GM21786 (cell line): ENCODE data around the gene HIP1R.
"Not testable (repeated sequence)": the region's sequence is repeated elsewhere in the genome, so short reads cannot be mapped to it uniquely, and the experiment has no call there.

Source experiments
- ATAC-seq: cut with Tn5 transposase; IDR thresholded peaks from one replicate; pipeline ENCODE4 v1.9.1; 2021; ENCODE audit not compliant: unreplicated experiment

HIP1R gene

DNA sequence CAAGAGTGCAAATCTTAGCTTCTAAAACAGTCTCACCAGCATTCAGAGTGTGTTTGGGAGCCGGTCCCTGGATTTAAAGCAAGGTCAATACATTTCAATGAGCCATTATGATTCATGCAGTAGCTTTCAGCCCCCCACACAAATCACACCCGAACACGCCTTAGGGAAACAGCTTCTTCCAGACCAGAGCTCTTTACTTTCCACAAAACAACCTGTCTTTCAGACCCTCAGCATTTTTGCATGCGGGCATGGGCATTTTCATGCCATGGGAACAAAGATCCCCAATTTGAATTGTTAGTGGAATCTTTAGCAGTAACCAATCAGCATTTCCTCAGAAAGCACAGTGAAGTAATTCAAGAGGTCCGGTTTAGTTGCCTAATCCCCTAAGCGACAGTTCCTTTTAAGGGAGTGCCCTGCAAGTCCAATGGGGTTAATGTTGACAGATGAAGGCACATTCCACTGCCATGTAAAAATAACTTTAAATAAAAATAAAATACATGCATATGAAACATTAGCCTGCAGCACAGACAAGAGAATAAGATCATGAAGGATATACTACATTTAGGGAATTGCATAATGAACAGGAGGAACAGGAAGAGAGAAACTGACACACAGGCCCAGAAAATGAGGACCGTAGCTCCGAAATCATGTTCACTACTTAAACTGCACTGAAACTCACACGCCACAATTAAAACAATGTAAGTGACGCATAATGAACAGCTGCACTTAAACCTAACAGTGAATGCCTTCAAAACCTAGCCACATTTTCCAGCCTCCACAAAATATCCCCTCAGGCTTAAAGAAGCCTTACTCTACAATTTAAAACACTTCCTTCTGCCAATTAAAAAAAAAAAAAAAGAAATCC is 56.6 kb downstream of the HIP1R start:
- ATAC-seq, result no peak

DNA sequence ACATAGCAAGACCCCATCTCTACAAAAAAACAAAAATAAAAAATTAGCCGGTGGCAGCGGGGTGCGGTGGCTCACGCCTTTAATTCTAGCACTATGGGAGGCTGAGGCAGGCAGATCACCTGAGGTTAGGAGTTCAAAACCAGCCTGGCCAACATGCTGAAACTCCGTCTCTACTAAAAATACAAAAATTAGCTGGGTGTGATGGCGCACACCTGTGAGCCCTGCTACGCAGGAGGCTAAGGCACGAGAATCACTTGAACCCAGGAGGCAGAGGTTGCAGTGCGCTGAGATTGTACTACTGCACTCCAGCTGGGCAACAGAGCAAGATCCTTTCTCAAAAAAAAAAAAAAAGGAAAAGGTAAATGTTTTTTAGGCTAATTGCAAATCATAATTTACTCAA is 57.5 kb downstream of the HIP1R start:
- ATAC-seq, result not testable (repeated sequence)

- no peak for ATAC-seq
These were observed 58.2 kb downstream of the HIP1R start for GRCh38 chr12:122893208-122894153.

GRCh38 chr12:122894193-122895121 is 59.2 kb downstream of the HIP1R start:
- no peak for ATAC-seq

- no peak for ATAC-seq
These were observed 60.1 kb downstream of the HIP1R start for GRCh38 chr12:122895320-122895703.

GRCh38 chr12:122895704-122896636 is 60.7 kb downstream of the HIP1R start, which contains the start of gene VPS37B:
VPS37B (minus strand) TSS chr12:122896124; CDS start chr12:122896062, 62 bp downstream.
- ATAC-seq, result no peak

- no peak for ATAC-seq
These were observed 61.4 kb downstream of the HIP1R start for GRCh38 chr12:122896662-122897061.

GRCh38 chr12:122899887-122900286 is 64.6 kb downstream of the HIP1R start:
- no peak for ATAC-seq

GRCh38 chr12:122902854-122903692 is 67.8 kb downstream of the HIP1R start:
- ATAC-seq, result no peak

- ATAC-seq, result no peak
These were observed 68.4 kb downstream of the HIP1R start for GRCh38 chr12:122903693-122904034.

GRCh38 chr12:122905258-122905657 is 70.0 kb downstream of the HIP1R start:
- ATAC-seq, result not testable (repeated sequence)

DNA sequence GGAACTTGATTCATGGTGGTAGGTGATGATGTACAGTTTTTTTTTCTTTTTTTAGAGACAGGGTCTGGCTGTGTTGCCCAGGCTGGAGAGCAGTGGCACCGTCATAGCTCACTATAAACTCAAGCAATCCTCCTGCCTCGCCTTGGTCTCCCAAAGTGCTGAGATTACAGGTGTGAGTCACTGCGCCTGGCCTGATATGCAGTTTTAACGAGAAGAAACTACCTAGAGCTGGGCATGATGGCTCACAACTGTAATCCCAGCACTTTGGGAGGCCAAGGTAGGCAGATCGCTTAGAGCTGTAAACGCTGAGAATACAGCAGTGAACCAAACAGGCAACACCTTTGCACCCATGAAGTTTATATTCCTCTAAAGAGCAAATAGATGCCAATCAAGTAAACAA is 73.7 kb downstream of the HIP1R start:
- no peak for ATAC-seq

GRCh38 chr12:122909442-122910288 is 74.4 kb downstream of the HIP1R start:
- no peak for ATAC-seq
